H9 (cell line): ENCODE measurements around the gene PAXX. TPM values are rescaled to one million over a fixed set of nuclear protein-coding genes. Genes with fewer than 3 reads are reported as not detected.

Experiments
- DNase-seq: peaks from one replicate; pipeline ENCODE4 v3.0.0-alpha.2; 2017
- H2AFZ ChIP-seq: one replicate; pipeline ENCODE4 v1.6.1; 2013; ENCODE audit warnings: mild to moderate bottlenecking, low read length, control low read depth, moderate library complexity
- H2AK5ac ChIP-seq: 2 replicates; pipeline ENCODE4 v1.6.1; 2013; ENCODE audit warnings: low read length, control low read depth, mixed read lengths; ENCODE audit not compliant: insufficient read length
- H2BK120ac ChIP-seq: one replicate; pipeline ENCODE4 v1.6.1; 2013; ENCODE audit warnings: low read depth, mild to moderate bottlenecking, low read length, control low read depth, inconsistent platforms; ENCODE audit not compliant: poor library complexity, severe bottlenecking
- H2BK12ac ChIP-seq: 2 replicates; pipeline ENCODE4 v1.6.1; 2013; ENCODE audit warnings: low read length, control low read depth, mixed read lengths, low read depth; ENCODE audit not compliant: insufficient read length
- H2BK15ac ChIP-seq: 2 replicates; pipeline ENCODE4 v1.6.1; 2013; ENCODE audit warnings: low read depth, low read length, control low read depth
- H2BK20ac ChIP-seq: one replicate; pipeline ENCODE4 v1.6.1; 2013; ENCODE audit warnings: low read depth, mild to moderate bottlenecking, low read length, control low read depth, inconsistent platforms; ENCODE audit not compliant: poor library complexity, severe bottlenecking
- H2BK5ac ChIP-seq: 2 replicates; pipeline ENCODE4 v1.6.1; 2013; ENCODE audit warnings: low read length, control low read depth, mixed read lengths; ENCODE audit not compliant: insufficient read length
- H3K14ac ChIP-seq: 2 replicates; pipeline ENCODE4 v1.6.1; 2013; ENCODE audit warnings: low read length, control low read depth; ENCODE audit not compliant: insufficient read depth
- H3K18ac ChIP-seq: 2 replicates; pipeline ENCODE4 v1.6.1; 2013; ENCODE audit warnings: low read depth, mild to moderate bottlenecking, mixed read lengths, low read length, control low read depth; ENCODE audit not compliant: insufficient read length
- H3K23ac ChIP-seq: 2 replicates; pipeline ENCODE4 v1.6.1; 2013; ENCODE audit warnings: low read length, control low read depth, mixed read lengths, low read depth; ENCODE audit not compliant: insufficient read length
- H3K23me2 ChIP-seq: 2 replicates; pipeline ENCODE4 v1.6.1; 2013; ENCODE audit warnings: low read depth, mild to moderate bottlenecking, mixed read lengths, low read length, control low read depth; ENCODE audit not compliant: insufficient read length, poor library complexity, severe bottlenecking
- H3K27ac ChIP-seq: 2 replicates; pipeline ENCODE4 v1.5.1; 2013; ENCODE audit warnings: low read length, control low read depth, mixed read lengths, low read depth; ENCODE audit not compliant: insufficient read length
- H3K27me3 ChIP-seq: 2 replicates; pipeline ENCODE4 v1.6.1; 2013; ENCODE audit warnings: low read length, control low read depth, inconsistent platforms; ENCODE audit not compliant: insufficient read depth
- H3K4ac ChIP-seq: 2 replicates; pipeline ENCODE4 v1.6.1; 2013; ENCODE audit warnings: low read depth, mild to moderate bottlenecking, control low read depth, inconsistent platforms, low read length, moderate library complexity
- H3K4me1 ChIP-seq: 2 replicates; pipeline ENCODE4 v1.6.1; 2013; ENCODE audit warnings: low read length, control low read depth, inconsistent platforms; ENCODE audit not compliant: insufficient read depth
- H3K4me2 ChIP-seq: 2 replicates; pipeline ENCODE4 v1.6.1; 2013; ENCODE audit warnings: low read length, control low read depth, mixed read lengths; ENCODE audit not compliant: insufficient read length, insufficient read depth
- H3K56ac ChIP-seq: 2 replicates; pipeline ENCODE4 v1.6.1; 2013; ENCODE audit warnings: low read depth, mild to moderate bottlenecking, mixed read lengths, low read length, control low read depth; ENCODE audit not compliant: insufficient read length
- H3K79me1 ChIP-seq: 2 replicates; pipeline ENCODE4 v1.6.1; 2013; ENCODE audit warnings: low read depth, mild to moderate bottlenecking, moderate library complexity, low read length, control low read depth, inconsistent platforms; ENCODE audit not compliant: insufficient read depth, poor library complexity, severe bottlenecking
- H3K79me2 ChIP-seq: 2 replicates; pipeline ENCODE4 v1.6.1; 2013; ENCODE audit warnings: low read length, control low read depth, inconsistent platforms; ENCODE audit not compliant: insufficient read depth
- H3K9ac ChIP-seq: 2 replicates; pipeline ENCODE4 v1.6.1; 2013; ENCODE audit warnings: low read length, control low read depth, mixed read lengths; ENCODE audit not compliant: insufficient read length; ENCODE audit errors: extremely low read depth
- H3K9me3 ChIP-seq: one replicate; pipeline ENCODE4 v1.6.1; 2013; ENCODE audit warnings: low read depth, low read length, inconsistent platforms; ENCODE audit not compliant: control insufficient read depth
- H3T11ph ChIP-seq: one replicate; pipeline ENCODE4 v1.6.1; 2013; ENCODE audit warnings: mild to moderate bottlenecking, low read length, control low read depth, inconsistent platforms
- H4K20me1 ChIP-seq: one replicate; pipeline ENCODE4 v1.6.1; 2013; ENCODE audit not compliant: control insufficient read depth, insufficient read length, insufficient read depth
- H4K5ac ChIP-seq: 2 replicates; pipeline ENCODE4 v1.6.1; 2013; ENCODE audit warnings: low read depth, mild to moderate bottlenecking, mixed read lengths, low read length, control low read depth; ENCODE audit not compliant: insufficient read length
- H4K8ac ChIP-seq: replicated peaks from 2 replicates; pipeline ENCODE4 v1.6.1; 2013; ENCODE audit warnings: low read length, control low read depth, mixed read lengths, low read depth; ENCODE audit not compliant: insufficient read length
- H4K91ac ChIP-seq: 2 replicates; pipeline ENCODE4 v1.6.1; 2013; ENCODE audit warnings: low read depth, mild to moderate bottlenecking, moderate library complexity, mixed read lengths, low read length, control low read depth; ENCODE audit not compliant: insufficient read length
- H3K27ac Mint-ChIP-seq, 3 experiments: 2 replicates in 2 of 3; 3 replicates in 1 of 3; pipeline ENCODE4 v1.8.0; 2020 to 2021; ENCODE audit warnings: mixed read lengths in 3 of 3, mild to moderate bottlenecking in 1 of 3, moderate library complexity in 1 of 3
- H3K27me3 Mint-ChIP-seq: 2 replicates; pipeline ENCODE4 v1.8.0; 2021; ENCODE audit warnings: low read depth, mild to moderate bottlenecking, moderate library complexity, mixed read lengths
- H3K36me3 Mint-ChIP-seq, 3 experiments: 2 replicates in 2 of 3; 3 replicates in 1 of 3; pipeline ENCODE4 v1.8.0; 2020 to 2021; ENCODE audit warnings: low read depth in 3 of 3, mixed read lengths in 3 of 3; ENCODE audit not compliant: insufficient read depth in 1 of 3
- H3K4me1 Mint-ChIP-seq, 2 experiments: 2 replicates each; pipeline ENCODE4 v1.8.0; 2020; ENCODE audit warnings: mixed read lengths in 2 of 2
- H3K4me3 Mint-ChIP-seq, 2 experiments: 2 replicates in 1 of 2; 3 replicates in 1 of 2; pipeline ENCODE4 v1.8.0; 2020 to 2021; ENCODE audit warnings: mild to moderate bottlenecking in 2 of 2, mixed read lengths in 2 of 2, moderate library complexity in 1 of 2
- H3K9me3 Mint-ChIP-seq, 2 experiments: 2 replicates in 1 of 2; 3 replicates in 1 of 2; pipeline ENCODE4 v1.8.0; 2020; ENCODE audit warnings: mild to moderate bottlenecking in 2 of 2, mixed read lengths in 2 of 2, moderate library complexity in 1 of 2
- WGBS: extraction: QIAGEN DNeasy Blood & Tissue Kit; methylation state at CpG from one replicate; pipeline ENCODE4 v1.1.7; 2013; ENCODE audit warnings: missing lambda C conversion rate, low lambda C conversion rate, mixed read lengths; ENCODE audit not compliant: insufficient read length; ENCODE audit errors: extremely low coverage; 5-methylcytosine and 5-hydroxymethylcytosine counted together
- total RNA-seq: library from RNA; stranded (reverse); gene quantifications from 2 replicates; pipeline ENCODE4 v1.2.1, GENCODE V29; 2021
- TF ChIP-seq, protein P1 (sequence below): fragments of 200-600 bp; sonication (generic); conservative IDR thresholded peaks from 3 replicates; pipeline ENCODE4 v1.8.0; 2021; ENCODE audit warnings: antibody characterized with exemption, mild to moderate bottlenecking

PAXX gene
- total RNA-seq, 1 experiment from 2014 or later: 51.2 TPM

DNA sequence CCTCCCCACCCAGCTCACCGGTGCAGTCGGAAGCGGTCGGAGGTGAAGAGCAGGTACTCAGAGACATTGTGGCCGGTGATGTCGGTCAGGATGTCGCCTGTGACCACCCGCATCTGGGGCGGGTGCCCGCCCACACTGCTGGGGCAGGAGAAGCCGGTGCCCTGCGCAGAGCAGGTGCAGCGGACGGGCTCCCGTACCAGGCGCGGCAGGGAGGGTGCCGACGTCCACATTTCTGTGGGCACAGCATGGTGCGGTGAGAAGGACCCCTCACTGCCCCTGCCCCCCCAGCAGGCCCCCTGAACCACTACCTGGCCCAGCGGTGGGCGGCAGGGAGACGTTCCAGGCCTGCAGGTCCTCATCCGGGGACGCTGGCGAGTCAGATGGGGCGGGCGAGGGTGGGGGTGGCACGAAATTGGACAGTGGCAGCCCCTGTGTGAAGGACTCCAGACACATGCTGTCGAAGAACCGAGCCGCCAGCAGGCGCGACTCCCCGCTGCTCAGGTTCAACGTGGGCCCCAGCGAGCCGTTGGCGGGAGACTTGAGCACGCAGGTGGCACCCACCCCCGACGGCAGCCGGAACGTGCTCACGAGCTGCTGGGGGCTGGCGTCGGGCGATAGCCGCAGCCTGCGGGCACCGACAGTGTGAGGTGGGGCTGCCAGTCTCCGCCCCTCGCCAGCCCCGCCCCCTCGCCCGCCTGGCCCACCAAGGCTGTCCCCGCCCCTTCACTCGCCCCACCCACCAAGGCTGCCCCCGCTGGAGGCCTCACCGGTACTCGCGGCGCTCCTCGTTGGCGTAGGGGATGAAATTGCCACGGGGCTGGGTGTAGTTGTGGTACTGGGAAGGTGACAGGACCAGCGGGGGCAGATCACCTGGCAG is 20.7 kb downstream of the PAXX start:
- no peak overlapping the region for H3T11ph ChIP-seq
- no CpG with 5 or more reads among the region's 67 CpGs for WGBS
- H3K79me2 ChIP-seq: no peaks in the 10 kb centered on the region
- H2BK5ac ChIP-seq: no peak overlapping the region
- Mint-ChIP-seq H3K36me3 (peaks cover 2 to 13% (median 8%) of the 10 kb centered on the region in 3 experiments; a peak in 5 of 7 replicates), H3K4me1 (no peaks in the 10 kb centered on the region), H3K4me3 (no peak overlapping the region), H3K27ac (no peak overlapping the region), H3K9me3 (no peaks in the 10 kb centered on the region), H3K27me3 (no peaks in the 10 kb centered on the region; the same call in 1 of the 2 replicates)
- no peak overlapping the region for H4K8ac ChIP-seq
- H2AFZ ChIP-seq: no peak overlapping the region
- no peak overlapping the region for H3K56ac ChIP-seq
- H3K23ac ChIP-seq: no peak overlapping the region
- no peak overlapping the region for H3K4ac ChIP-seq
- no peak overlapping the region for H3K9ac ChIP-seq
- TF ChIP-seq, protein P1, sequence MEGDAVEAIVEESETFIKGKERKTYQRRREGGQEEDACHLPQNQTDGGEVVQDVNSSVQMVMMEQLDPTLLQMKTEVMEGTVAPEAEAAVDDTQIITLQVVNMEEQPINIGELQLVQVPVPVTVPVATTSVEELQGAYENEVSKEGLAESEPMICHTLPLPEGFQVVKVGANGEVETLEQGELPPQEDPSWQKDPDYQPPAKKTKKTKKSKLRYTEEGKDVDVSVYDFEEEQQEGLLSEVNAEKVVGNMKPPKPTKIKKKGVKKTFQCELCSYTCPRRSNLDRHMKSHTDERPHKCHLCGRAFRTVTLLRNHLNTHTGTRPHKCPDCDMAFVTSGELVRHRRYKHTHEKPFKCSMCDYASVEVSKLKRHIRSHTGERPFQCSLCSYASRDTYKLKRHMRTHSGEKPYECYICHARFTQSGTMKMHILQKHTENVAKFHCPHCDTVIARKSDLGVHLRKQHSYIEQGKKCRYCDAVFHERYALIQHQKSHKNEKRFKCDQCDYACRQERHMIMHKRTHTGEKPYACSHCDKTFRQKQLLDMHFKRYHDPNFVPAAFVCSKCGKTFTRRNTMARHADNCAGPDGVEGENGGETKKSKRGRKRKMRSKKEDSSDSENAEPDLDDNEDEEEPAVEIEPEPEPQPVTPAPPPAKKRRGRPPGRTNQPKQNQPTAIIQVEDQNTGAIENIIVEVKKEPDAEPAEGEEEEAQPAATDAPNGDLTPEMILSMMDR: no peak
- no peak overlapping the region for H2BK20ac ChIP-seq
- peak; percentile 75 for DNase-seq
- H2BK12ac ChIP-seq: no peak overlapping the region
- H3K18ac ChIP-seq: no peak overlapping the region
- H4K91ac ChIP-seq: no peak overlapping the region
- H3K9me3 ChIP-seq: no peaks in the 10 kb centered on the region
- no peak overlapping the region for H2AK5ac ChIP-seq
- H3K27ac ChIP-seq: no peak overlapping the region
- H3K79me1 ChIP-seq: no peaks in the 10 kb centered on the region
- H3K4me1 ChIP-seq: no peaks in the 10 kb centered on the region
- no peaks in the 10 kb centered on the region for H3K27me3 ChIP-seq
- no peak overlapping the region for H3K14ac ChIP-seq
- no peaks in the 10 kb centered on the region for H3K23me2 ChIP-seq
- no peak overlapping the region for H2BK15ac ChIP-seq
- no peak overlapping the region for H2BK120ac ChIP-seq
- peaks cover 2% of the 10 kb centered on the region for H4K20me1 ChIP-seq
- H3K4me2 ChIP-seq: no peak overlapping the region
- no peak overlapping the region for H4K5ac ChIP-seq
